GM19468 (cell line): ENCODE results near the gene PARD3.

Experiments used
- ATAC-seq: cut with Tn5 transposase; IDR thresholded peaks from one replicate; pipeline ENCODE4 v1.9.1; 2021; ENCODE audit warnings: mild to moderate bottlenecking, moderate library complexity, moderate number of reproducible peaks; ENCODE audit not compliant: unreplicated experiment; ENCODE audit errors: extremely low read depth

PARD3 gene

GRCh38 chr10:34231441-34232180 lies 583.5 kb downstream of the PARD3 start:
- no peak for ATAC-seq

GRCh38 chr10:34229917-34230316 lies 585.2 kb downstream of the PARD3 start:
- ATAC-seq: no peak

GRCh38 chr10:34228066-34228465 lies 587.0 kb downstream of the PARD3 start:
- ATAC-seq: no peak

GRCh38 chr10:34224639-34225038 lies 590.5 kb downstream of the PARD3 start:
- no peak for ATAC-seq

GRCh38 chr10:34223658-34224057 lies 591.4 kb downstream of the PARD3 start:
- no peak for ATAC-seq

- ATAC-seq: no peak
Measured at GRCh38 chr10:34222359-34222758, 592.7 kb downstream of the PARD3 start.

GRCh38 chr10:34219753-34220548 lies 595.1 kb downstream of the PARD3 start:
- no peak for ATAC-seq

GRCh38 chr10:34217524-34217923 lies 597.6 kb downstream of the PARD3 start:
- no peak for ATAC-seq

GRCh38 chr10:34216348-34216945 lies 598.6 kb downstream of the PARD3 start:
- no peak for ATAC-seq

GRCh38 chr10:34213805-34214197 lies 601.3 kb downstream of the PARD3 start:
- no peak for ATAC-seq

- no peak for ATAC-seq
Measured at GRCh38 chr10:34213193-34213804, 601.8 kb downstream of the PARD3 start.

GRCh38 chr10:34207343-34207742 lies 607.8 kb downstream of the PARD3 start:
- ATAC-seq: no peak

GRCh38 chr10:34206935-34207268 lies 608.2 kb downstream of the PARD3 start:
- no peak for ATAC-seq

- ATAC-seq: peak; percentile 54
Measured at GRCh38 chr10:34206078-34206934, 608.8 kb downstream of the PARD3 start.

GRCh38 chr10:34205452-34205851 lies 609.6 kb downstream of the PARD3 start:
- no peak for ATAC-seq

GRCh38 chr10:34203966-34204630 lies 611.0 kb downstream of the PARD3 start:
- no peak for ATAC-seq

- no peak for ATAC-seq
Measured at GRCh38 chr10:34200355-34200901, 614.7 kb downstream of the PARD3 start.

GRCh38 chr10:34198953-34199352 lies 616.1 kb downstream of the PARD3 start:
- no peak for ATAC-seq

- no peak for ATAC-seq
Measured at GRCh38 chr10:34196058-34196433, 619.0 kb downstream of the PARD3 start.
